IPS-NIHi7 (cell line): Measurements from ENCODE around the gene NBAS.
"Not testable (repeated sequence)": the region's sequence is repeated elsewhere in the genome, so short reads cannot be mapped to it uniquely, and the experiment has no call there.

Experiments
- DNase-seq: peaks from one replicate; pipeline ENCODE4 v3.0.0; 2012; ENCODE audit warnings: mixed read lengths; ENCODE audit errors: extremely low spot score

NBAS gene

GRCh38 chr2:15218423-15219086 lies 342.6 kb downstream of the NBAS start:
- no peak for DNase-seq

GRCh38 chr2:15212249-15212648 lies 348.9 kb downstream of the NBAS start:
- no peak for DNase-seq

GRCh38 chr2:15210542-15210941 lies 350.6 kb downstream of the NBAS start:
- not testable (repeated sequence) for DNase-seq

GRCh38 chr2:15206419-15206818 lies 354.7 kb downstream of the NBAS start:
- no peak for DNase-seq

- DNase-seq = no peak
Measured at GRCh38 chr2:15205562-15205961, 355.6 kb downstream of the NBAS start.

GRCh38 chr2:15201009-15201408 lies 360.1 kb downstream of the NBAS start:
- DNase-seq = no peak

- DNase-seq = no peak
Measured at GRCh38 chr2:15200581-15200980, 360.6 kb downstream of the NBAS start.

GRCh38 chr2:15198051-15198450 lies 363.1 kb downstream of the NBAS start:
- DNase-seq = no peak

- no peak for DNase-seq
Measured at GRCh38 chr2:15195813-15196212, 365.3 kb downstream of the NBAS start.

- DNase-seq = no peak
Measured at GRCh38 chr2:15191789-15192188, 369.3 kb downstream of the NBAS start.

GRCh38 chr2:15189216-15189615 lies 371.9 kb downstream of the NBAS start:
- peak; percentile 41 for DNase-seq

GRCh38 chr2:15187702-15188101 lies 373.4 kb downstream of the NBAS start:
- DNase-seq = no peak

- no peak for DNase-seq
Measured at GRCh38 chr2:15186118-15186517, 375.0 kb downstream of the NBAS start.

- no peak for DNase-seq
Measured at GRCh38 chr2:15184491-15184890, 376.6 kb downstream of the NBAS start.

- DNase-seq = no peak
Measured at GRCh38 chr2:15182275-15182674, 378.9 kb downstream of the NBAS start.

- DNase-seq = no peak
Measured at GRCh38 chr2:15181092-15181745, 379.9 kb downstream of the NBAS start.

GRCh38 chr2:15180379-15180778 lies 380.8 kb downstream of the NBAS start:
- DNase-seq = no peak

- DNase-seq = no peak
Measured at GRCh38 chr2:15178946-15179345, 382.2 kb downstream of the NBAS start.

GRCh38 chr2:15177103-15177502 lies 384.0 kb downstream of the NBAS start:
- no peak for DNase-seq

GRCh38 chr2:15176604-15177003 lies 384.5 kb downstream of the NBAS start:
- no peak for DNase-seq

GRCh38 chr2:15174567-15174966 lies 386.6 kb downstream of the NBAS start:
- DNase-seq = no peak

GRCh38 chr2:15173501-15173900 lies 387.6 kb downstream of the NBAS start:
- DNase-seq = no peak

- no peak for DNase-seq
Measured at GRCh38 chr2:15172825-15173224, 388.3 kb downstream of the NBAS start.
